Measurements from ENCODE around the gene YAE1. TPM values are rescaled to one million over a fixed set of nuclear protein-coding genes. Genes with fewer than 3 reads are reported as not detected.
A peak's percentile ranks its signal among the peaks of the same experiment; 100 is the strongest.

The YAE1 gene
- total and polyA plus RNA-seq, 2 of the 13 experiments (the other 11 are each of a cell fraction or from before 2014, with no cell fraction given): 18.7 to 28.3 TPM

- no peak for TF ChIP-seq FOXM1 (CRISPR knock-in tag; IDR thresholded peaks at IDR 0.05)
- TF ChIP-seq STAG1 (CRISPR knock-in tag; IDR thresholded peaks at IDR 0.05): 0 out of 2 replicates have a peak, but pooled peaks have one; percentile 7
- no peak for TF ChIP-seq ARID3A (IDR thresholded peaks at IDR 0.05; ENCODE audit: low read depth, low read length)
- TF ChIP-seq ZNF292 (CRISPR knock-in tag; IDR thresholded peaks at IDR 0.05; ENCODE audit: borderline replicate concordance, low read depth): 0 out of 2 replicates have a peak, but pooled peaks have one; percentile 13
- no peak for TF ChIP-seq CBX2 (IDR thresholded peaks at IDR 0.05; ENCODE audit: low read depth, low read length)
- TF ChIP-seq CBX2 (CRISPR knock-in tag; IDR thresholded peaks at IDR 0.05; ENCODE audit: low read depth): peak; percentile 68; the same call in 1 of the 2 replicates
- peak; percentile 29; the same call in 1 of the 2 replicates for TF ChIP-seq JUN (CRISPR knock-in tag; IDR thresholded peaks at IDR 0.05)
- TF ChIP-seq ZNF142 (CRISPR knock-in tag; IDR thresholded peaks at IDR 0.05): peak; percentile 58
- no peak for TF ChIP-seq USF2 (IDR thresholded peaks at IDR 0.05; ENCODE audit: low read depth, low read length)
- TF ChIP-seq USF2 (CRISPR knock-in tag; IDR thresholded peaks at IDR 0.05; ENCODE audit: borderline replicate concordance): 0 out of 2 replicates have a peak, but pooled peaks have one; percentile 38
- TF ChIP-seq ETS1 (CRISPR knock-in tag; IDR thresholded peaks at IDR 0.05): no peak
- TF ChIP-seq SP2 (CRISPR knock-in tag; IDR thresholded peaks at IDR 0.05): peak; percentile 84
- TF ChIP-seq ZNF639 (CRISPR knock-in tag; conservative IDR thresholded peaks at IDR 0.05): no peak
- peak; percentile 32; the same call in 1 of the 2 replicates for TF ChIP-seq ZFP90 (CRISPR knock-in tag; IDR thresholded peaks at IDR 0.05; ENCODE audit: borderline replicate concordance)
- TF ChIP-seq TSC22D2 (CRISPR knock-in tag; IDR thresholded peaks at IDR 0.05; ENCODE audit: borderline replicate concordance): 0 out of 2 replicates have a peak, but pooled peaks have one; percentile 34
- no peak for TF ChIP-seq ZNF549 (CRISPR knock-in tag; IDR thresholded peaks at IDR 0.05)
Measured at GRCh38 chr7:39566023-39566921, at the start of gene YAE1 (continued).

Measured in HepG2 (cell line).